Measurements from ENCODE around the gene CPTP. TPM values are rescaled to one million over a fixed set of nuclear protein-coding genes. Genes with fewer than 3 reads are reported as not detected.
A peak's percentile ranks its signal among the peaks of the same experiment; 100 is the strongest.

Gene CPTP
- total RNA-seq, 3 donors from 2014 or later (not counting 1 experiment from before 2014, with no cell fraction given) = 8.0 to 14.6 (median 12.3) TPM

- no peak overlapping the region for H3K27ac ChIP-seq (ENCODE audit: low read length)
- WGBS (ENCODE audit: insufficient coverage) = 87% methylated on average over 29 of the region's 29 CpGs
- Mint-ChIP-seq H3K27me3 (ENCODE audit: low read depth in 2 of 2) (peaks cover 0 to 3% of the 10 kb centered on the region in 2 donors), H3K4me3 (peak overlapping the region; percentile 60), H3K9me3 (no peaks in the 10 kb centered on the region), H3K36me3 (no peaks in the 10 kb centered on the region), H3K27ac (peak overlapping the region in 1 of 2 donors; percentile 40), H3K4me1 (peaks cover 0 to 30% of the 10 kb centered on the region in 2 donors)
- DNase-seq (no peak), ATAC-seq (no peak)
- H3K9me3 ChIP-seq (ENCODE audit: control insufficient read depth, insufficient read depth, low read length) = no peaks in the 10 kb centered on the region
- TF ChIP-seq CTCF (IDR thresholded peaks at IDR 0.05) = no peak
- H3K4me3 ChIP-seq (ENCODE audit: low read length) = no peak overlapping the region
- H3K36me3 ChIP-seq (ENCODE audit: control insufficient read depth, insufficient read depth, low read length) = no peaks in the 10 kb centered on the region
- H3K4me1 ChIP-seq (ENCODE audit: control insufficient read depth, insufficient read depth, low read length) = peaks cover 36% of the 10 kb centered on the region
- intact Hi-C loops (cut with micrococcal nuclease) = no loop called here
- peaks cover 18% of the 10 kb centered on the region for H3K27me3 ChIP-seq (ENCODE audit: control insufficient read depth, insufficient read depth, low read length)
Measured at GRCh38 chr1:1351511-1352427, 27.2 kb downstream of the CPTP start.

GRCh38 chr1:1352786-1353388 is 28.3 kb downstream of the CPTP start:
- Histone ChIP-seq H3K9me3 (ENCODE audit: control insufficient read depth, insufficient read depth, low read length) (no peaks in the 10 kb centered on the region), H3K36me3 (ENCODE audit: control insufficient read depth, insufficient read depth, low read length) (no peaks in the 10 kb centered on the region), H3K27me3 (ENCODE audit: control insufficient read depth, insufficient read depth, low read length) (peaks cover 27% of the 10 kb centered on the region), H3K4me3 (ENCODE audit: low read length) (no peak overlapping the region), H3K4me1 (ENCODE audit: control insufficient read depth, insufficient read depth, low read length) (peaks cover 33% of the 10 kb centered on the region), H3K27ac (ENCODE audit: low read length) (no peak overlapping the region)
- intact Hi-C loops (cut with micrococcal nuclease) = no loop called here
- Mint-ChIP-seq H3K27me3 (ENCODE audit: low read depth in 2 of 2) (peaks cover 0 to 7% of the 10 kb centered on the region in 2 donors), H3K4me1 (peaks cover 0 to 21% of the 10 kb centered on the region in 2 donors), H3K36me3 (no peaks in the 10 kb centered on the region), H3K27ac (no peak overlapping the region), H3K4me3 (no peak overlapping the region), H3K9me3 (no peaks in the 10 kb centered on the region)
- 38% methylated on average over 4 of the region's 5 CpGs for WGBS (ENCODE audit: insufficient coverage)
- no peak for TF ChIP-seq CTCF (IDR thresholded peaks at IDR 0.05)
- ATAC-seq (no peak), DNase-seq (no peak)

GRCh38 chr1:1353389-1354151 is 29.0 kb downstream of the CPTP start:
- no peak overlapping the region for H3K27ac Mint-ChIP-seq
- H3K27me3 Mint-ChIP-seq (ENCODE audit: low read depth in 2 of 2) = peaks cover 0 to 11% of the 10 kb centered on the region in 2 donors
- no peaks in the 10 kb centered on the region for H3K9me3 Mint-ChIP-seq
- no peak overlapping the region for H3K27ac ChIP-seq (ENCODE audit: low read length)
- H3K4me3 Mint-ChIP-seq = no peak overlapping the region
- peaks cover 34% of the 10 kb centered on the region for H3K27me3 ChIP-seq (ENCODE audit: control insufficient read depth, insufficient read depth, low read length)
- no peaks in the 10 kb centered on the region for H3K36me3 ChIP-seq (ENCODE audit: control insufficient read depth, insufficient read depth, low read length)
- H3K4me1 ChIP-seq (ENCODE audit: control insufficient read depth, insufficient read depth, low read length) = peaks cover 34% of the 10 kb centered on the region
- WGBS (ENCODE audit: insufficient coverage) = 21% methylated on average over 28 of the region's 28 CpGs
- H3K4me3 ChIP-seq (ENCODE audit: low read length) = no peak overlapping the region
- H3K36me3 Mint-ChIP-seq = no peaks in the 10 kb centered on the region
- no peak for TF ChIP-seq CTCF (IDR thresholded peaks at IDR 0.05)
- DNase-seq (no peak), ATAC-seq (no peak)
- H3K9me3 ChIP-seq (ENCODE audit: control insufficient read depth, insufficient read depth, low read length) = no peaks in the 10 kb centered on the region
- intact Hi-C loops (cut with micrococcal nuclease) = loop anchor here (2.0 kb wide), 1 partner anchor 21 kb away; the partner anchor contains the start of gene AURKAIP1
- peaks cover 0 to 18% of the 10 kb centered on the region in 2 donors for H3K4me1 Mint-ChIP-seq
